ENCODE results near the gene PTPRG.

DNA sequence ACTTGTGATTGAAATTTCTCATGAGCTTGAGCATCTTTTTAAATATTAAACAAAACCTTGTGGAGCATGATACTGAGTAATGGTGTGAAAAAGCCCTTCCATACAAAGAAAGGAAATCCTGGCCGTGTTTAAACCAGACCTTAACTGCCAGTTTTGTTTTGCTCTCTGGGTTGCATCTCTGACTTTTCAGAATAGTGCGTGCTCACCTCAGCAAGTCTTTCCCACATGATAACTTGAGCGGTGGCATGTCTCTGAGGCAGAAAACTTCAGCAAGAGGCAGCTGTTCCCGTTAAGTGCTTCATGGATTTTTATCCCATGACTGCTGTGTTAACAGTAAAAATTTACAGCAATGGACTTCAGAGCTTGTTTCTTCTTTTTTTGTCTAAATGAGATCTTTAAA, 418.7 kb downstream of the PTPRG start:
- no peak for TF ChIP-seq POLR2A (IDR thresholded peaks at IDR 0.05)
- TF ChIP-seq, protein P1, sequence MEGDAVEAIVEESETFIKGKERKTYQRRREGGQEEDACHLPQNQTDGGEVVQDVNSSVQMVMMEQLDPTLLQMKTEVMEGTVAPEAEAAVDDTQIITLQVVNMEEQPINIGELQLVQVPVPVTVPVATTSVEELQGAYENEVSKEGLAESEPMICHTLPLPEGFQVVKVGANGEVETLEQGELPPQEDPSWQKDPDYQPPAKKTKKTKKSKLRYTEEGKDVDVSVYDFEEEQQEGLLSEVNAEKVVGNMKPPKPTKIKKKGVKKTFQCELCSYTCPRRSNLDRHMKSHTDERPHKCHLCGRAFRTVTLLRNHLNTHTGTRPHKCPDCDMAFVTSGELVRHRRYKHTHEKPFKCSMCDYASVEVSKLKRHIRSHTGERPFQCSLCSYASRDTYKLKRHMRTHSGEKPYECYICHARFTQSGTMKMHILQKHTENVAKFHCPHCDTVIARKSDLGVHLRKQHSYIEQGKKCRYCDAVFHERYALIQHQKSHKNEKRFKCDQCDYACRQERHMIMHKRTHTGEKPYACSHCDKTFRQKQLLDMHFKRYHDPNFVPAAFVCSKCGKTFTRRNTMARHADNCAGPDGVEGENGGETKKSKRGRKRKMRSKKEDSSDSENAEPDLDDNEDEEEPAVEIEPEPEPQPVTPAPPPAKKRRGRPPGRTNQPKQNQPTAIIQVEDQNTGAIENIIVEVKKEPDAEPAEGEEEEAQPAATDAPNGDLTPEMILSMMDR (IDR thresholded peaks at IDR 0.05): no peak

Data from body of pancreas (tissue), 4 donors.